GM23248 (cell line): ENCODE results near the gene CLSTN3.

Experiments
- EZH2 ChIP-seq: fragments of 200-600 bp; sonication (generic); IDR thresholded peaks from 2 replicates; pipeline ENCODE4 v1.6.1; 2018; ENCODE audit warnings: antibody characterized with exemption, mild to moderate bottlenecking; ENCODE audit not compliant: insufficient read depth, poor library complexity, severe bottlenecking
- EZH2phosphoT487 ChIP-seq: fragments of 200-600 bp; sonication (generic); IDR thresholded peaks from 2 replicates; pipeline ENCODE4 v1.6.1; 2018; ENCODE audit warnings: antibody characterized with exemption, moderate library complexity, mild to moderate bottlenecking, low read depth; ENCODE audit not compliant: insufficient read depth

DNA sequence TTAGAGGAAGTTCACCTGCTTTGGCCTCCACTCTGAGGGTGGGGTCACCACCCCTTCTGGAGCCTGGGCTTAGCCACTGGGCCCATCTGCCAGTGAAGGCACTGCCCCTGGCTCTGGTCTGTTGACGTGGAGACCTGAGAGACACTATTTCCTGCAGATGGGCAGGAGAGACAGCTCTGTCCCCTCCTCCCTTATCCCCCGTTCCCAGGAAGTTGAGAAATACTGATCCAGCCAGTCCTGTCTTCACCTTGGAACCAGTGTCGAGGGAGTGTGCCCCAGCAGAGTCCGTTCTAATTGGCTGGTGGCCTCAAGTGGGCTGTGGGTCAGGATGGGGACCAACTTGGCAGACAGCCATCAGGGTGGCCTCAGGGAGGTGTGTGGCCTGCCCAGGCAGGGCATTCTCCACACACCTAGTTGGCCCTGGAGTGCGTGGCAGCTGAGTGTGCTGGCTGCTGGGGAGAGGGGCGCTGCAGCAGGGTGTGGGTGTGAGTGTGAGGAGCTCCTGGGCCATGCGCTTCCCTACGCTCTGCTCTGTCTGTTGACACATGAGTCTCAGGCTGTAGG is 25.4 kb downstream of the CLSTN3 start:
- TF ChIP-seq EZH2phosphoT487 (no peak), EZH2 (no peak)
